Measurements from ENCODE around the gene RPS6KB2.
A peak's percentile ranks its signal among the peaks of the same experiment; 100 is the strongest.

The RPS6KB2 gene

GRCh38 chr11:67468056-67468455, 39.8 kb downstream of the RPS6KB2 start:
- H3K4me1 ChIP-seq (ENCODE audit: insufficient read depth, poor library complexity, severe bottlenecking): peaks cover 10% of the 10 kb centered on the region
- H3K9me3 ChIP-seq (ENCODE audit: severe bottlenecking): no peaks in the 10 kb centered on the region
- no peaks in the 10 kb centered on the region for H3K36me3 ChIP-seq (ENCODE audit: low read depth)
- H3K4me3 ChIP-seq (ENCODE audit: severe bottlenecking): peak overlapping the region; percentile 93
- ATAC-seq (ENCODE audit: low read depth): peak; percentile 59
- H3K27me3 ChIP-seq (ENCODE audit: insufficient read depth, poor library complexity, severe bottlenecking): no peaks in the 10 kb centered on the region
- H3K27ac ChIP-seq (ENCODE audit: poor library complexity, severe bottlenecking): peak overlapping the region; percentile 76
- no peak for TF ChIP-seq CTCF (IDR thresholded peaks at IDR 0.05; ENCODE audit: poor library complexity, severe bottlenecking)
- peak; percentile 92 for DNase-seq (ENCODE audit: low spot score)

DNA sequence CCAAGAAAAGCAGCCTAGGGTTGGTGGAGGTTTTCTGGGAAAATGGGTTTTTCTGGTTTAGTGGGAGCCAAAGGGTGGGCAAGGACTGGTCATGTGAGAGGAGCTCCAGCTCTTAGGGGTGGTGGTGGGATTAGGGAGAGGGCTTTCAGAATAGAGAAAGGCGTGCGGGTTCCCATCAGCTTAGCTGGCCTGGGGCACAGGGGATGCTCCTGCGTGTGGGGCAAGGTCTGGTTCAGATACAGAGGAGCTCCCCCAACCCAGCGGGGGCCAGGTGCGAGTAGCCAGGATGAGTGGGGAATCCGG, 40.1 kb downstream of the RPS6KB2 start:
- no peak for TF ChIP-seq CTCF (IDR thresholded peaks at IDR 0.05; ENCODE audit: poor library complexity, severe bottlenecking)
- peak overlapping the region; percentile 93 for H3K4me3 ChIP-seq (ENCODE audit: severe bottlenecking)

DNA sequence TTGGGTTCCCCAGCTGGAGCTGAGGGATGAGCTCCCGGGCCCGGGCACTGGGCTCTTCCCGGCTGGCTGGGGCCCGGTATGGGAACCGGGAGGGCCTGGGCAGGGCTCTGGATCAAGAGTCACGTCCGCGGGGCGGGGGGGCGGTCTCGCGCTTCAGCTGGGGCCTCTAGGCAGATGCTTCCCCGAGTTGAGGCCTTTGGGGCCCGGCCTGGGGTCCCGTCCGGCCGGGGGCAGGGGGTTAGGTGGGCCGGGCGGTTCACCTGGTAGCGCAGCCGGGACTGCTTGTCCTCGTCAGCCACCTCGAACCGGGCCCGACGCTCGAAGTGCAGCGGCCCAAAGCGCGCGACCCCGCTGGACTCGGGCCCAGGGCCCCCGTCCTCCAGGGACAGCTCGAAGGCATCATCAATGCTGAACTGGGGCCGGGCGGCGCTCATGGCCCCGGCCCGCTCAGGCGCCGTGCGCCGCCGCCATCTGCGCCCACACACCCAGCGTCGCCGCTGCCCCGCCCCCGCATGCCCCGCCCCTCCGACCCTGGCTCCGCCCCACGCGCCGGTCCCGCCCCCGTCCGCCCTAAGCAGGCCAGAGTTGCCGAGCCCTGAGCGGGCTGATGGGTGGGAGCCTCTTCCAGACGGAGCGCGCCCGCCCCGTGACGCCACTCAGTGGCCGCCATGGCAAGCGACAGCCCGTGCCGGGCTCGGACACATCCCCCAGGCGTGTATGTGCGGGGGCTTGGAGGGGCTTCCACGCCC, 40.6 kb downstream of the RPS6KB2 start, which contains the start of gene TMEM134:
Gene TMEM134, minus strand, starts transcription at position 493 of the 749 bp plus-strand sequence. Its CDS starts 59 bp downstream, at position 434.
- DNase-seq (ENCODE audit: low spot score) (peak; percentile 88), ATAC-seq (ENCODE audit: low read depth) (peak; percentile 64)
- Histone ChIP-seq H3K4me1 (ENCODE audit: insufficient read depth, poor library complexity, severe bottlenecking) (peaks cover 5% of the 10 kb centered on the region), H3K4me3 (ENCODE audit: severe bottlenecking) (peak within 1 kb of the TSS; percentile 93), H3K36me3 (ENCODE audit: low read depth) (no peaks in the 10 kb centered on the region), H3K27ac (ENCODE audit: poor library complexity, severe bottlenecking) (peak within 1 kb of the TSS; percentile 76), H3K27me3 (ENCODE audit: insufficient read depth, poor library complexity, severe bottlenecking) (no peaks in the 10 kb centered on the region), H3K9me3 (ENCODE audit: severe bottlenecking) (no peaks in the 10 kb centered on the region)
- TF ChIP-seq CTCF (IDR thresholded peaks at IDR 0.05; ENCODE audit: poor library complexity, severe bottlenecking): peak; percentile 61

More for the DNA sequence above, 40.1 kb downstream of the RPS6KB2 start:
- DNase-seq (ENCODE audit: low spot score) (no peak), ATAC-seq (ENCODE audit: low read depth) (peak; percentile 1; the same call in 2 of the 3 replicates)
- H3K9me3 ChIP-seq (ENCODE audit: severe bottlenecking): no peaks in the 10 kb centered on the region
- peak overlapping the region; percentile 76 for H3K27ac ChIP-seq (ENCODE audit: poor library complexity, severe bottlenecking)
- no peaks in the 10 kb centered on the region for H3K27me3 ChIP-seq (ENCODE audit: insufficient read depth, poor library complexity, severe bottlenecking)
- H3K36me3 ChIP-seq (ENCODE audit: low read depth): no peaks in the 10 kb centered on the region
- H3K4me1 ChIP-seq (ENCODE audit: insufficient read depth, poor library complexity, severe bottlenecking): peaks cover 10% of the 10 kb centered on the region

- no peaks in the 10 kb centered on the region for H3K36me3 ChIP-seq (ENCODE audit: low read depth)
- H3K27me3 ChIP-seq (ENCODE audit: insufficient read depth, poor library complexity, severe bottlenecking): no peaks in the 10 kb centered on the region
- DNase-seq (ENCODE audit: low spot score): no peak
- H3K27ac ChIP-seq (ENCODE audit: poor library complexity, severe bottlenecking): peak overlapping the region; percentile 76
- TF ChIP-seq CTCF (IDR thresholded peaks at IDR 0.05; ENCODE audit: poor library complexity, severe bottlenecking): peak; percentile 32
- no peak for ATAC-seq (ENCODE audit: low read depth)
- no peaks in the 10 kb centered on the region for H3K4me1 ChIP-seq (ENCODE audit: insufficient read depth, poor library complexity, severe bottlenecking)
- H3K4me3 ChIP-seq (ENCODE audit: severe bottlenecking): peak overlapping the region; percentile 93
- H3K9me3 ChIP-seq (ENCODE audit: severe bottlenecking): no peaks in the 10 kb centered on the region
Observed at GRCh38 chr11:67469508-67469811, 41.2 kb downstream of the RPS6KB2 start.

GRCh38 chr11:67470337-67471002, 42.2 kb downstream of the RPS6KB2 start:
- ATAC-seq (ENCODE audit: low read depth) (no peak), DNase-seq (ENCODE audit: low spot score) (no peak)
- no peaks in the 10 kb centered on the region for H3K36me3 ChIP-seq (ENCODE audit: low read depth)
- TF ChIP-seq CTCF (IDR thresholded peaks at IDR 0.05; ENCODE audit: poor library complexity, severe bottlenecking): no peak
- H3K4me1 ChIP-seq (ENCODE audit: insufficient read depth, poor library complexity, severe bottlenecking): no peaks in the 10 kb centered on the region
- no peaks in the 10 kb centered on the region for H3K9me3 ChIP-seq (ENCODE audit: severe bottlenecking)
- no peak overlapping the region for H3K4me3 ChIP-seq (ENCODE audit: severe bottlenecking)
- no peak overlapping the region for H3K27ac ChIP-seq (ENCODE audit: poor library complexity, severe bottlenecking)
- H3K27me3 ChIP-seq (ENCODE audit: insufficient read depth, poor library complexity, severe bottlenecking): no peaks in the 10 kb centered on the region

All from RWPE2 (cell line).